ENCODE results near the gene TPH2. TPM values are rescaled to one million over a fixed set of nuclear protein-coding genes. Genes with fewer than 3 reads are reported as not detected.

Gene TPH2
- total RNA-seq, 1 donor from 2014 or later, result not detected

DNA sequence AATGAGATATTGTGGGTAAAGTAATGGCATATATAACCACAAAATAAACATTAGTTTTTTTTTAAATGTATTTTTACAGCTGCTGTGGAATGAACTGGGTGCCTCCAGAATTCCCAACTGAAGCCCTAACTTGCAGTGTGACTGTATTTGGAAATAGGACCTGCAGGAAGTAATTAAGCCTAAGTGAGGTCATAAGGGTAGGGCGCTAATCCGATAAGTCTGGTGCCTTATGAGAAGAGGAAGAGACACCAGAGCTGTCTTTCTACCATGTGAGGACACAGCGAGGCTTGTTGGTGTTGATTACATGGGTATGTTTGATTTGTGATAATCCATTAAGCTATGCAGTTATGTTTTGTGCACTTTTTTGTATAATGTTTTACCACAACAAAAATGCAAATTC lies 136.8 kb downstream of the TPH2 start:
- no peak for DNase-seq (ENCODE audit: low read depth)
- FAIRE-seq, result no peak
- Histone ChIP-seq H3K36me3 (ENCODE audit: control insufficient read depth, insufficient read depth, low read length) (no peaks in the 10 kb centered on the region), H3K27me3 (ENCODE audit: control insufficient read depth, insufficient read depth, low read length) (no peaks in the 10 kb centered on the region), H3K4me3 (ENCODE audit: low read depth, low read length) (no peak overlapping the region)
- no peak for TF ChIP-seq CTCF (IDR thresholded peaks at IDR 0.05; ENCODE audit: insufficient read depth, low read length, severe bottlenecking)

GRCh38 chr12:72075891-72076557 lies 137.4 kb downstream of the TPH2 start:
- no peak for DNase-seq (ENCODE audit: low read depth)
- no peaks in the 10 kb centered on the region for H3K36me3 ChIP-seq (ENCODE audit: control insufficient read depth, insufficient read depth, low read length)
- TF ChIP-seq CTCF (IDR thresholded peaks at IDR 0.05; ENCODE audit: insufficient read depth, low read length, severe bottlenecking), result no peak
- no peak for FAIRE-seq
- no peaks in the 10 kb centered on the region for H3K27me3 ChIP-seq (ENCODE audit: control insufficient read depth, insufficient read depth, low read length)
- no peak overlapping the region for H3K4me3 ChIP-seq (ENCODE audit: low read depth, low read length)

- Histone ChIP-seq H3K4me3 (ENCODE audit: low read depth, low read length) (no peak overlapping the region), H3K36me3 (ENCODE audit: control insufficient read depth, insufficient read depth, low read length) (no peaks in the 10 kb centered on the region), H3K27me3 (ENCODE audit: control insufficient read depth, insufficient read depth, low read length) (no peaks in the 10 kb centered on the region)
- no peak for TF ChIP-seq CTCF (IDR thresholded peaks at IDR 0.05; ENCODE audit: insufficient read depth, low read length, severe bottlenecking)
- no peak for DNase-seq (ENCODE audit: low read depth)
- no peak for FAIRE-seq
Measured at GRCh38 chr12:72076558-72076915, 137.9 kb downstream of the TPH2 start.

DNA sequence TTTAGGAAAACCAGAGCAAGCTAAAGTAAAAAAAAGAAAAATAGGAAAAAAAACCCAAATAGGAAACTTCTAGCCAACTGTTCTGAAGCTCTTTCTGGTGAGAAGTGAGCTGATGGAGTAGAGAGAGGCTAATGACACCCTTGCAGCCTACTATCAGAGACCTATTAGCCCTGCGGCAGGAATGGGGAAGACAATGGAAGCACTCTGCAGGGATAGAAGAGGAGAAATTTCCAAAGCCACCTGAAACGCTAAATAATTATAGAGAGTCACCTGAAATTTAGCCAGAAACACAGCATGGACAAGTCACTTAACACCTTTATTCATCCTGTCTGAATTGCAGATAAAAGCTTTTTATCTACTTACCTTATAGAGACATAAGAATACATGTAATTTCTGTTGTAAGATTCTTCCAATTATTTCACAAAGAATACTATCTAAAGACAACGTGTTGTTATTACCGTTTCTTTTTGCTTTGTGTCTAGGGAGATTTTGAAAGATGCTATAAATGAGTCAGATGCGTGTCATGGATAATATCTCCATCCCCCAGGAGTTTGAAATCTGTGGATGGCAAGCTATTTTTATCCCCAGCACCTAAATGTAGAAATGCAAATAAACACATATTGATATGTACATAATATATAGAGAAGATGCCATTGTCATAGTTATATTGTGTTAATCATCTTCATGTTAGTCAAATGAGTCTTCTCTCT lies 138.6 kb downstream of the TPH2 start:
- DNase-seq (ENCODE audit: low read depth), result no peak
- no peak for FAIRE-seq
- no peak for TF ChIP-seq CTCF (IDR thresholded peaks at IDR 0.05; ENCODE audit: insufficient read depth, low read length, severe bottlenecking)
- Histone ChIP-seq H3K4me3 (ENCODE audit: low read depth, low read length) (no peak overlapping the region), H3K27me3 (ENCODE audit: control insufficient read depth, insufficient read depth, low read length) (no peaks in the 10 kb centered on the region), H3K36me3 (ENCODE audit: control insufficient read depth, insufficient read depth, low read length) (no peaks in the 10 kb centered on the region)

DNA sequence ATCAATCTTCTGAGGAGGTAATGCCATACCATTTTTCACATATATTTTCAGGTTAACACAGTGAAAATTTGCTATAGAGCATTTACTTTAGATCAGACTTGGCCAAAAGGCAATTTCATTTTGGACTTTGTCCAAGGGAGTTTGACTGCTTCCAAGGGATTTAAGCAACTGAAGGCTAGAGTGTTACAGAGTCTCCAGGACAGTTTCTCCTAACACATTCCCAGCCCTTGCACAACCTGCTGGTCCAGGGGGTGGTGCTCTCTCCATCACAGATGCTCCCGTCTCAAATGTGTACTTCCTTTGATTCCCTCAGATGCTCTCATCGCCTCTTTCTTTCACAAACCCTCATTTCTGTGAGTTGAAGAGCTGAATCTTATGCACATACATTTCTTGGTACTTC lies 143.1 kb downstream of the TPH2 start:
- TF ChIP-seq CTCF (IDR thresholded peaks at IDR 0.05; ENCODE audit: insufficient read depth, low read length, severe bottlenecking), result no peak
- DNase-seq (ENCODE audit: low read depth) (no peak), FAIRE-seq (no peak)
- no peaks in the 10 kb centered on the region for H3K36me3 ChIP-seq (ENCODE audit: control insufficient read depth, insufficient read depth, low read length)
- H3K4me3 ChIP-seq (ENCODE audit: low read depth, low read length), result no peak overlapping the region
- H3K27me3 ChIP-seq (ENCODE audit: control insufficient read depth, insufficient read depth, low read length), result no peaks in the 10 kb centered on the region

Other genes with a start within 250 kb of the TPH2 start
- 27.9 and 48.5 TPM in 2 replicates for gene RAB21, start 184.0 kb upstream of the TPH2 start, total RNA-seq
- 11.5 and 15.8 TPM in 2 replicates for gene TBC1D15, start 99.1 kb upstream of the TPH2 start, total RNA-seq